OCI-LY7 (cell line): ENCODE measurements around the gene RPL36. TPM values are rescaled to one million over a fixed set of nuclear protein-coding genes. Genes with fewer than 3 reads are reported as not detected.

Experiments used
- BruUV-seq: library from RNA; stranded (reverse); fragments of 400-500 nt; replicated peaks from 2 replicates; lab custom pipeline; 2021; lab: Mats Ljungman, UMichigan
- CTCF ChIA-PET: fragments of 300-600 bp; sonication (Branson Sonifier 250); formaldehyde crosslinking; loops from one replicate; lab custom pipeline; 2022; ENCODE audit warnings: antibody characterized with exemption; ENCODE audit not compliant: unreplicated experiment; lab: Charles Lee
- POLR2A ChIA-PET: fragments of 300-600 bp; sonication (Branson Sonifier 250); formaldehyde crosslinking; loops from one replicate; lab custom pipeline; 2022; ENCODE audit warnings: antibody characterized with exemption; lab: Charles Lee
- DNase-seq: peaks from one replicate; pipeline ENCODE4 v3.0.0-alpha.2; 2015; ENCODE audit warnings: low spot score
- H2AFZ ChIP-seq: fragments of 200-600 bp; sonication (generic), shearing (Covaris generic); 2 replicates; pipeline ENCODE4 v1.6.1; 2014; ENCODE audit warnings: mild to moderate bottlenecking, antibody characterized with exemption, low read length, moderate library complexity
- H3K27ac ChIP-seq: fragments of 200-600 bp; sonication (generic); 2 replicates; pipeline ENCODE4 v1.5.1; 2014; ENCODE audit warnings: mixed run types, low read depth, mild to moderate bottlenecking, moderate library complexity, low read length, inconsistent platforms; ENCODE audit not compliant: poor library complexity, severe bottlenecking
- H3K36me3 ChIP-seq: fragments of 200-600 bp; sonication (generic); 2 replicates; pipeline ENCODE4 v1.6.1; 2014; ENCODE audit warnings: mild to moderate bottlenecking, antibody characterized with exemption, low read length, moderate library complexity, mixed read lengths; ENCODE audit not compliant: insufficient read depth
- H3K4me1 ChIP-seq: fragments of 200-600 bp; sonication (generic); 2 replicates; pipeline ENCODE4 v1.5.1; 2014; ENCODE audit warnings: mild to moderate bottlenecking, low read length; ENCODE audit not compliant: insufficient read depth, poor library complexity, severe bottlenecking
- H3K4me2 ChIP-seq: fragments of 200-600 bp; sonication (generic); 2 replicates; pipeline ENCODE4 v1.6.1; 2014; ENCODE audit warnings: mild to moderate bottlenecking, low read length
- H3K4me3 ChIP-seq: fragments of 200-600 bp; sonication (generic); 2 replicates; pipeline ENCODE4 v1.5.1; 2014; ENCODE audit warnings: mild to moderate bottlenecking, low read depth, low read length; ENCODE audit not compliant: poor library complexity, severe bottlenecking
- H3K79me2 ChIP-seq: fragments of 200-600 bp; sonication (generic); 2 replicates; pipeline ENCODE4 v1.6.1; 2016; ENCODE audit warnings: low read depth, mild to moderate bottlenecking, low read length, moderate library complexity, mixed read lengths; ENCODE audit not compliant: insufficient read depth
- H3K9me2 ChIP-seq: fragments of 200-600 bp; sonication (generic); 2 replicates; pipeline ENCODE4 v1.6.1; 2016; ENCODE audit warnings: mild to moderate bottlenecking, low read length, mixed read lengths; ENCODE audit not compliant: insufficient read depth
- H3K9me3 ChIP-seq: fragments of 200-600 bp; sonication (generic); 2 replicates; pipeline ENCODE4 v1.6.1; 2014; ENCODE audit warnings: mild to moderate bottlenecking, mixed run types, low read length, mixed read lengths
- H4K20me1 ChIP-seq: fragments of 200-600 bp; sonication (generic); 2 replicates; pipeline ENCODE4 v1.6.1; 2014; ENCODE audit warnings: mild to moderate bottlenecking, antibody characterized with exemption, low read length, moderate library complexity, mixed read lengths; ENCODE audit not compliant: insufficient read depth
- CTCF ChIP-seq: fragments of 200-600 bp; sonication (generic); conservative IDR thresholded peaks from 2 replicates; pipeline ENCODE4 v1.5.1; 2014; ENCODE audit warnings: mild to moderate bottlenecking, antibody characterized with exemption, low read length, moderate library complexity, mixed read lengths
- EZH2phosphoT487 ChIP-seq: fragments of 200-600 bp; sonication (generic); IDR thresholded peaks from 2 replicates; pipeline ENCODE4 v1.6.1; 2018; ENCODE audit warnings: low read depth, borderline replicate concordance, mild to moderate bottlenecking, mixed run types, antibody characterized with exemption, low read length, moderate library complexity, mixed read lengths
- intact Hi-C: fragments of 100-400 bp; cut with micrococcal nuclease; formaldehyde crosslinking; loops from one replicate; pipeline ENCODE4 v1.10.0; 2022; ENCODE audit not compliant: unreplicated experiment
- total RNA-seq, 2 experiments: library from RNA; depleted of rRNA in 1 of 2; stranded (reverse); fragments of >200 nt in 1 of 2; shearing (Covaris generic) in 1 of 2; gene quantifications; 2 replicates each; pipeline ENCODE4 v1.2.3, GENCODE V29; 2014 to 2022

The RPL36 gene
- total RNA-seq, 2 experiments from 2014 or later, result 1,257 to 1,936 TPM

GRCh38 chr19:5680437-5681368 is 9.4 kb upstream of the RPL36 start, which contains the start of the genes HSD11B1L and MICOS13:
HSD11B1L (plus strand) TSS chr19:5681027; CDS start chr19:5684833, 3,806 bp downstream.
MICOS13 (minus strand) TSS chr19:5680516; CDS start chr19:5680486, 30 bp downstream.
- Histone ChIP-seq H3K9me2 (no peaks in the 10 kb centered on the region), H3K79me2 (no peaks in the 10 kb centered on the region; the same call in 1 of the 2 replicates), H3K9me3 (no peaks in the 10 kb centered on the region), H4K20me1 (no peaks in the 10 kb centered on the region), H2AFZ (peak within 1 kb of the TSS; percentile 82), H3K36me3 (no peaks in the 10 kb centered on the region), H3K4me3 (peak within 1 kb of the TSS; percentile 96), H3K27ac (peak within 1 kb of the TSS; percentile 56), H3K4me2 (peak within 1 kb of the TSS; percentile 98), H3K4me1 (peaks cover 12% of the 10 kb centered on the region)
- ChIA-PET CTCF (no interaction called here), POLR2A (no interaction called here)
- DNase-seq, result peak; percentile 99
- intact Hi-C loops, result loop anchor here (2.0 kb wide), 1 partner anchor 58 kb away; the partner anchor contains the start of genes SAFB and SAFB2
- TF ChIP-seq CTCF (no peak), EZH2phosphoT487 (no peak)
- no TSS peak for BruUV-seq

GRCh38 chr19:5681391-5682106 is 8.5 kb upstream of the RPL36 start:
- intact Hi-C loops, result loop anchor here (2.0 kb wide), 1 partner anchor 59 kb away; the partner anchor contains the start of genes SAFB and SAFB2
- no peaks in the 10 kb centered on the region for H3K9me3 ChIP-seq
- H3K4me3 ChIP-seq, result peak overlapping the region; percentile 96
- H3K9me2 ChIP-seq, result no peaks in the 10 kb centered on the region
- ChIA-PET CTCF (no interaction called here), POLR2A (no interaction called here)
- H3K36me3 ChIP-seq, result no peaks in the 10 kb centered on the region
- H2AFZ ChIP-seq, result no peak overlapping the region
- H4K20me1 ChIP-seq, result no peaks in the 10 kb centered on the region
- H3K27ac ChIP-seq, result no peak overlapping the region
- no TSS peak for BruUV-seq
- peaks cover 21% of the 10 kb centered on the region for H3K4me1 ChIP-seq
- H3K79me2 ChIP-seq, result no peaks in the 10 kb centered on the region; the same call in 1 of the 2 replicates
- DNase-seq, result no peak
- H3K4me2 ChIP-seq, result peak overlapping the region; percentile 69
- no peak for TF ChIP-seq EZH2phosphoT487
- TF ChIP-seq CTCF, result no peak
